Uterus (tissue), 2 donors: ENCODE results near the gene GRWD1.

ENCODE experiments used
- CTCF ChIP-seq, 4 experiments: fragments of 200-600 bp in 2 of 4; fragments of 450-650 bp in 2 of 4; sonication (generic) in 2 of 4; IDR thresholded peaks; one replicate each; pipeline ENCODE4 v1.5.1; 2016 to 2019; ENCODE audit warnings: antibody characterized with exemption in 4 of 4, mild to moderate bottlenecking in 2 of 4, moderate library complexity in 1 of 4
- POLR2A ChIP-seq, 2 donors: fragments of 450-650 bp; IDR thresholded peaks; one replicate each; pipeline ENCODE4 v1.6.1; 2016; ENCODE audit warnings: antibody characterized with exemption in 2 of 2, mild to moderate bottlenecking in 1 of 2, moderate library complexity in 1 of 2

- TF ChIP-seq CTCF (IDR thresholded peaks at IDR 0.05): no peak
- no peak for TF ChIP-seq POLR2A (IDR thresholded peaks at IDR 0.05)
Observed at GRCh38 chr19:48471836-48472235, 26.1 kb downstream of the GRWD1 start.
